HG03520 (cell line): ENCODE results near the gene DPM2.
A peak's percentile ranks its signal among the peaks of the same experiment; 100 is the strongest.

Experiments used
- ATAC-seq: cut with Tn5 transposase; IDR thresholded peaks from one replicate; pipeline ENCODE4 v1.9.1; 2021; ENCODE audit warnings: mild to moderate bottlenecking, moderate library complexity; ENCODE audit not compliant: unreplicated experiment

The DPM2 gene

DNA sequence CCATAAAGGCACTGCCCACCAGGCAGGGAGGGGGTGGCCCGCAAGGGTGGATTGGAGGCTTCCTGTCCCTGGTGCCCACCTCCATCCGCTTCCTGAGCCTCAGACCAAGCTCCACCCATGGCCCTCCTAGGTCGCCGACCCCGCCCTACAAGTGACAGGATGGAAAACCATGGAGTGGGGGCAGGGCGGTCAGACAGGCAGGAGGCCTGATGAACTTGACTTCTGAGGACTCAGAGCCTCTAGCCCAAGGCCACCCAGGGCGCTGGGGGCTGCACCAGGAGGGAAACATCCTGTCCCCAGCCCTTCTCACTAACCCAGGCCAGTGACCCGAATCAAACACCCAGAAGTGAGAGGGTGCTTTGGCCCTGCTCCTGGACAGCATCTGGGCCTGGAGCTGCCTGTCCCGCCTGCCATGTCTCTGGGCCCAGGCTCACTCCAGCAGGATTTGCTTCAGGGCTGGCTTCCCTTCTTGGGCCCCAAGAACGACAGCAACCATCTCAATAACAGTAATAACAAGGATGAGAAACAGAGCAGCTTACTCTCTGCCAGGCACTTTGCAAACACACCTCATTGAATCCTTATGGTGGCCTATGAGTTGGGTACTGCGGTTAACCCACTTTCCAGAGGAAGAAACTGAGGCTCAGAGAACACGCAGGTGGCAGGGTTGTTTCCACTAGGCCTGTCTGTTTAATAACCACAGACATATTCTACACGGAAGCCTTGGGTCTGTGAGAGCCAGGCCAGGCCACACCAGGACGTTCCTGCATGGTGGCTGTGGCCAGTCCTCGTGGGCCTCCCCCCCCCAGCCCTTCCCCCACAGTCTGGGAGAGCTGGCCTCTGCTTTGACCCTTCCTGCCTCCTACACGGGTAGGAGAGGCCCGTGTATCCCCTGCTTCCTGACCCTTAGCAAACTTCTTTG is 33.8 kb downstream of the DPM2 start:
- no peak for ATAC-seq

- ATAC-seq = peak; percentile 57
Observed at GRCh38 chr9:127899128-127899943, 38.3 kb downstream of the DPM2 start, which contains the start of gene ST6GALNAC6. Gene ST6GALNAC6, minus strand, starts transcription at chr9:127899603. Its CDS starts 1,622 bp downstream, at chr9:127897981.

GRCh38 chr9:127898433-127899127 is 39.1 kb downstream of the DPM2 start:
- ATAC-seq = no peak

DNA sequence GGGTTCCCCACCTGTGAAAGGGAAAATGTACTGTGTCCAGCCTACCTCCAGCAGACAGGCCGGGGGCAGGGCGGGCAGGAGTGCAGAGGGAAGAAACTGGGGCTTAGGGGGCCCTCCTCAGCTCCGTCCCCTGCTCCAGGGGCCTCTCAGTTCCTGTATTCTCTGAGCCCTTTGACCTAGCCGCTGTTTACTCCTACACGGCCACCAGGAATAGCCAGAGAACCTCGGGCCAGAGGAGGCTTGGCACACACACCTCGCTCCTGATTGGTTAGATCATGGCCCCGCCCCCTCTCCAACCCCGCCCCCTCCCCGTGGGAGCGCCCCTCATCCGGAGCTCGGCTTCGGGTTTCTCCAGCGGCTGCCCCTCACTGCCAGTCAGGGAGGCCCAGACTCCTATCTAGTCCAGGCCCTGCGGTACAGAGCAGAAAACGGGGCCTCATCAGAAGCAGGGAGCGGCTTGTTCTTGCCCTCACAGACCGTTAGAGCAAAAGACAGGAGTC is 40.4 kb downstream of the DPM2 start:
- no peak for ATAC-seq

GRCh38 chr9:127896395-127897192 is 41.1 kb downstream of the DPM2 start:
- ATAC-seq = no peak

DNA sequence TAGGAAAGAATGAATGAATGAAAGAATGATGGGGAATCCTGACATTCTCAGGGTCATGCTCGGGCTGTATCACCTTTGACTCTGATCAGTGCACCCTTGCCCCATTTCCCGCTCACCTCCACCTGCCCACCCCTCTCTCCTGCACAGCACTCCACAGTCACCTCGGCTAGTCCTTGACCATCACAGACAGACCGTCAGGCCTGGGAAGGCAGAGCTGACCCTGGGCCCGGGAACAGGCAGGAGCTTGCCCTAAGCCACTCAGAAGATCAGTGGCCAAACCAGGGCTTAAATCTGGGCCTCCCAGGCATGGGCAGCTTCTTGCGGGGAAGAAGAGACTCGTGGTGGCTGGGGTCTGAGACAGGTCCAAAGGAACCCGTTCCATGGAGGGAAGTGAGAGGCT is 41.8 kb downstream of the DPM2 start:
- ATAC-seq = no peak

- no peak for ATAC-seq
Observed at GRCh38 chr9:127893392-127893791, 44.3 kb downstream of the DPM2 start.

DNA sequence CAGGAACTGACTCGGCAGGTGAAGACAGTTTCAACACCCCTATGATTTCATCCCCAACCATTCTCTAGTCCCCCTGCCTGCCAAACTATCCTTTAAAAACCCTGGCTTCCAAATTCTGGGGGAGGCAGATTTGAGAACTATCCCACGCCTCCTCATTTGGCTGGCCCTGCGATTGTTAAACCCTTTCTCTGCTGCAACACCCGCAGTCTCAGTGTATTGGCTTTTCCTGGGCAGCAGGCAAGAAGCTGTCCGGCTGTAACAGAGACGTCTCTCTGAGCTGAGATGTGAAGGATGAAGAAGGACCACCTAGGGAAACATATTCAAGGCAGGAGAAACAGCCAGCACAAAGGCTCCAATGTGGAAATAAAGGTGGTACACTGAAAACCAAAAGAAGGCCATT is 44.8 kb downstream of the DPM2 start:
- no peak for ATAC-seq

GRCh38 chr9:127890053-127890452 is 47.6 kb downstream of the DPM2 start:
- ATAC-seq = no peak

DNA sequence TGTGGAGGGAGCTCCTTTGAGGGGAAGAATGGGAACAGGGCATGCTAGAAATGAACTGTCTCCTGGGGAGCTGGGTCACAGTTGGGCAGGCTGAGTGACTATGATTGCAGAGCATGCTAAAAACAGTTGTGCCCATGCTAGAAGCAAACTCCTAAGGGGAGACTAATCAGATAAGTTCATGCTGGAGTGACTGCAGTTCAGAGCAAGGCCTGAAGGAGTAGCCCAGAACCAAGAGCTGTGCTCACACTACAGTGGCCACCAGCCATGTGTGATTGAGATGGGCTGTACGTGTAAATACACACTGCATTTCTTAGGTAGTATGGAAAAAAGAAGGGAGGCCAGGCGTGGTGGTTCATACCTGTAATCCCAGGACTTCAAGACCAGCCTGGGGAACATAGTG is 49.9 kb downstream of the DPM2 start:
- ATAC-seq = no peak

- no peak for ATAC-seq
Observed at GRCh38 chr9:127886401-127886972, 51.2 kb downstream of the DPM2 start.

GRCh38 chr9:127885508-127886281 is 52.0 kb downstream of the DPM2 start:
- ATAC-seq = no peak
